Upper lobe of left lung (tissue), 6 donors: Measurements from ENCODE around the gene ART3. TPM values are rescaled to one million over a fixed set of nuclear protein-coding genes. Genes with fewer than 3 reads are reported as not detected.

Source experiments
- ATAC-seq, 2 donors: fragments of 200-7000 bp; cut with Tn5 transposase; one replicate each; pipeline ENCODE4 v1.9.1; 2022; ENCODE audit warnings: mild to moderate bottlenecking in 2 of 2, moderate library complexity in 2 of 2; ENCODE audit not compliant: low FRiP score in 2 of 2
- DNase-seq, 2 donors: peaks; one replicate each; pipeline ENCODE4 v3.0.0-alpha.2; 2019 to 2020
- H3K27ac ChIP-seq, 4 donors: fragments of 200-600 bp; sonication (generic); one replicate each; pipeline ENCODE4 v1.5.1; 2016 to 2019
- H3K27me3 ChIP-seq, 4 donors: fragments of 200-600 bp; sonication (generic); one replicate each; pipeline ENCODE4 v1.5.1; 2017 to 2019
- H3K36me3 ChIP-seq, 4 donors: fragments of 200-600 bp; sonication (generic); one replicate each; pipeline ENCODE4 v1.5.1; 2016 to 2019
- H3K4me1 ChIP-seq, 4 donors: fragments of 200-600 bp; sonication (generic); one replicate each; pipeline ENCODE4 v1.5.1; 2018 to 2019
- H3K4me3 ChIP-seq, 4 donors: fragments of 200-600 bp; sonication (generic); one replicate each; pipeline ENCODE4 v1.5.1; 2017 to 2019; ENCODE audit warnings: mild to moderate bottlenecking in 2 of 4, moderate library complexity in 1 of 4
- H3K9me3 ChIP-seq, 4 donors: fragments of 200-600 bp; sonication (generic); one replicate each; pipeline ENCODE4 v1.5.1; 2018 to 2019
- CTCF ChIP-seq, 6 experiments: fragments of 450-650 bp in 4 of 6; fragments of 200-600 bp in 2 of 6; sonication (generic) in 2 of 6; IDR thresholded peaks; one replicate each; pipeline ENCODE4 v1.5.1; 2016 to 2019; ENCODE audit warnings: antibody characterized with exemption in 6 of 6
- EP300 ChIP-seq, 4 donors: sonication (generic); formaldehyde crosslinking; IDR thresholded peaks; one replicate each; pipeline ENCODE4 v1.5.1; 2017; ENCODE audit warnings: antibody characterized with exemption in 4 of 4, control low read depth in 2 of 4
- POLR2A ChIP-seq, 4 donors: fragments of 450-650 bp; IDR thresholded peaks; one replicate each; pipeline ENCODE4 v1.5.1; 2016 to 2017; ENCODE audit warnings: antibody characterized with exemption in 4 of 4, mild to moderate bottlenecking in 2 of 4
- POLR2AphosphoS5 ChIP-seq, 2 donors: sonication (generic); formaldehyde crosslinking; IDR thresholded peaks; one replicate each; pipeline ENCODE4 v1.5.1; 2017; ENCODE audit warnings: antibody characterized with exemption in 2 of 2
- WGBS, 2 donors: methylation state at CpG; one replicate each; pipeline ENCODE4 v1.1.5; 2017 to 2018; 5-methylcytosine and 5-hydroxymethylcytosine counted together
- total RNA-seq, 6 donors: library from RNA; depleted of rRNA in 4 of 6; stranded (reverse); fragments of >200 nt in 4 of 6; gene quantifications; one replicate each; pipeline versions ENCODE4 v1.1.0 to v1.2.1, GENCODE V29; 2016 to 2021
- donor health status: DM: no; HTN: no; CAD: no; lungs with moderate emphysema.
- donor health status: DM: no; HTN: yes; CAD: no; lungs with severe emphysema.

ART3 gene
- total RNA-seq, 6 donors from 2014 or later: 0.55 TPM; not detected in 5

- ATAC-seq (no peak), DNase-seq (no peak)
- Histone ChIP-seq H3K36me3 (no peaks in the 10 kb centered on the region), H3K27me3 (no peaks in the 10 kb centered on the region), H3K9me3 (no peaks in the 10 kb centered on the region), H3K4me3 (no peak overlapping the region), H3K4me1 (no peaks in the 10 kb centered on the region), H3K27ac (no peak overlapping the region)
- WGBS, 2 donors: 89 to 94% methylated on average over 3 of the region's 3 CpGs
- no peak for TF ChIP-seq POLR2A (IDR thresholded peaks at IDR 0.05)
- TF ChIP-seq EP300 (IDR thresholded peaks at IDR 0.05): no peak
- no peak for TF ChIP-seq POLR2AphosphoS5 (IDR thresholded peaks at IDR 0.05)
- no peak for TF ChIP-seq CTCF (IDR thresholded peaks at IDR 0.05)
Measured at GRCh38 chr4:76096076-76096475, 21.6 kb downstream of the ART3 start.

DNA sequence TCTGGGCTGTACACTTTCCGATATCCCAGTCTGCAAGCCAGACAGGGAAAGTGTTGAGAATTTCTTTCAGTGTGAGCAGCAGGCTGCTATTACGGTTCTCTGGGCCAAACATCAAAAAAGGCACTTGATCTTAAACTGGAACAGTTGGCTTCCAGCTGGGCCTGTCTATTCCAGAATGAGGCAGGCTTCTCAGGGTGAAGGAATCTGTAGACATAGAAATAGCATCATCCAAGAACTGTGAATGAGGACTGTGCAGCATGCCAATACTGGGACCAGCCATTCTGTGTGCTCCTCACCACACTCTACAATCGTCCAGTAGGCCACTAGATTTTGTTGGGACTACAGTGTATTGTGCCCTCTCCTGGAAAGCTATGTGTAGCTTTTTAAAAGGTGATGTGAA lies 31.1 kb downstream of the ART3 start:
- DNase-seq (no peak), ATAC-seq (no peak)
- H3K4me3 ChIP-seq: no peak overlapping the region
- H3K27ac ChIP-seq: no peak overlapping the region
- TF ChIP-seq POLR2AphosphoS5 (IDR thresholded peaks at IDR 0.05): no peak
- no peak for TF ChIP-seq EP300 (IDR thresholded peaks at IDR 0.05)
- TF ChIP-seq POLR2A (IDR thresholded peaks at IDR 0.05): no peak
- TF ChIP-seq CTCF (IDR thresholded peaks at IDR 0.05): no peak
- H3K36me3 ChIP-seq: no peaks in the 10 kb centered on the region
- WGBS, 2 donors: 75 to 81% methylated on average over 3 of the region's 3 CpGs
- H3K27me3 ChIP-seq: no peaks in the 10 kb centered on the region
- H3K4me1 ChIP-seq: no peaks in the 10 kb centered on the region
- no peaks in the 10 kb centered on the region for H3K9me3 ChIP-seq

DNA sequence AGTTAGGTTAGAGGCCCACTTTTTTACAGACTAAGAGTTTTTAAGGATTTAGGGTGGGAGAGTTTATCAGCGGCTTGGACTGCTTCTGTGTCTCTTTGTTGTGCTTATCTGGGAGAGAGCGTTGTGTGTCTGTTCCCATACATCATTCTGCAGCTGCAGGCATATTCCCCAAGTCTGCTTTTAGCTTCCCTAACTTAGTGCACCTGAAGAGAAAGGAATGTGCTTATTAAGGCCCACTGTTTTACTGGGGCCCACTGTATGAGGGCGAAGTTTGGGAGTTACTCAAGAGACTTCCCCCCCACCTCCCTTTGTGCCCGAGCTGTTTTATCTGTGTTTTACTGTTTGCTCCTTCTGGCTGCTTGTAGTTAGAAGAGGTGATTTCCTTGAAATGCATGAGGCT lies 31.9 kb downstream of the ART3 start:
- no peaks in the 10 kb centered on the region for H3K9me3 ChIP-seq
- no peak overlapping the region for H3K27ac ChIP-seq
- no peak overlapping the region for H3K4me3 ChIP-seq
- no peaks in the 10 kb centered on the region for H3K27me3 ChIP-seq
- DNase-seq (no peak), ATAC-seq (no peak)
- 66 to 73% methylated on average over 4 of the region's 4 CpGs for WGBS, 2 donors
- H3K4me1 ChIP-seq: no peaks in the 10 kb centered on the region
- no peaks in the 10 kb centered on the region for H3K36me3 ChIP-seq
- TF ChIP-seq EP300 (IDR thresholded peaks at IDR 0.05) (no peak), CTCF (IDR thresholded peaks at IDR 0.05) (no peak), POLR2AphosphoS5 (IDR thresholded peaks at IDR 0.05) (no peak), POLR2A (IDR thresholded peaks at IDR 0.05) (no peak)

DNA sequence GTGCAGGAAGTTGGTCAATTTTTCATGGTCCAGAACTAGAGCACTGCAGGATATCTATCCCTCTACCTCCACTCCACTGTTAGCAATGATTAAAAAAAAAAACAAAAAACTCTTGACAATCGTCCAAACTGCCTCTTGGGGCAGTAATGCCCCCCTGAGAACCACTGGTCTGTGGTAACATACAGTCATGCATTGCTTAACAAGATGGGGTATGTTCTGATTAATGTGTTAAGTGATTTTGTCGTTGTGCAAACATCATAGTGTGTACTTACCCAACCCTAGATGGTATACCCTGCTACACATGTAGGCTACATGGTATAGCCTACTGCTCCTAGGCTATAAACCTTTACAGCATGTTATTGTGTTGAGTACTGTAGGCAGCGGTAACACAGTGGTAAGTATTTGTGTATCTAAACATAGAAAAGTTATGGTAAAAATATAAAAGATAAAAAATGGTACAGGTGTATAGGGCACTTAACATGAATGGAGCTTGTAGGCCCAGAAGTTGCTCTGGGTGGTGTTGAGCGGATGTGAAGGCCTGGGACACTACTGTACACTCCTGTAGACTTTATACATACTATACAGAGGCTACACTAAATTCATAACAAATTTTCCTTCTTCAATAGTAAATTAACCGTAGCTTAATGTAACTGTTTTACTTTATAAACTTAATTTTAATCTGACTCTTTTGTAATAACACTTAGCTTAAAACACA lies 34.1 kb downstream of the ART3 start:
- H3K9me3 ChIP-seq: no peaks in the 10 kb centered on the region
- H3K4me1 ChIP-seq: no peaks in the 10 kb centered on the region
- TF ChIP-seq EP300 (IDR thresholded peaks at IDR 0.05) (no peak), CTCF (IDR thresholded peaks at IDR 0.05) (no peak), POLR2A (IDR thresholded peaks at IDR 0.05) (no peak), POLR2AphosphoS5 (IDR thresholded peaks at IDR 0.05) (no peak)
- no peak overlapping the region for H3K4me3 ChIP-seq
- no peak for DNase-seq
- peaks cover 0 to 20% (median 2%) of the 10 kb centered on the region in 4 donors for H3K36me3 ChIP-seq
- no peaks in the 10 kb centered on the region for H3K27me3 ChIP-seq
- 50 to 51% methylated on average over 5 of the region's 5 CpGs for WGBS, 2 donors
- ATAC-seq: no peak
- H3K27ac ChIP-seq: no peak overlapping the region

DNA sequence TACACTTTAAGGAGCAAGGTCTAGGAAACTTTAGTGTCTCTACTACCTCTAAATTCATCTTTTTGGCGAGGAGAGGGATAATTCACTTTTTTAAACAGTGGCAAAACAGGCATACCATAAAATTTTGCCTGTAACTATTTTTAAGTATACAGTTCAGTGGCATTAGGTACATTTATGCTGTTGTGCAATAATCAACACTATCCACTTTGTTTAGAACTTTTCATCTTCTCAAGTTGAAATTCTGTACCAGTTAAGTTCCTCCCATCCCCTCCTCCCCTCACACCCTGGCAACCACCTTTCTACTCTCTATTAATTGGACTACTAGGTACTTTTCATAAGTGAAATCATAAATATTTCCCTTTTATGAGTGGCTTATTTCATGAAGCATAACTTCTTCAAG lies 42.3 kb downstream of the ART3 start:
- H3K36me3 ChIP-seq: peaks cover 8 to 98% (median 30%) of the 10 kb centered on the region in 4 donors
- H3K27ac ChIP-seq: no peak overlapping the region
- ATAC-seq: no peak

More for the DNA sequence above, 42.3 kb downstream of the ART3 start:
- 97 to 100% methylated on average over 1 of the region's 1 CpG for WGBS, 2 donors
- H3K4me3 ChIP-seq: no peak overlapping the region
- no peak for TF ChIP-seq POLR2A (IDR thresholded peaks at IDR 0.05)
- no peak for TF ChIP-seq EP300 (IDR thresholded peaks at IDR 0.05)
- DNase-seq: no peak
- H3K9me3 ChIP-seq: no peaks in the 10 kb centered on the region
- H3K27me3 ChIP-seq: no peaks in the 10 kb centered on the region
- no peaks in the 10 kb centered on the region for H3K4me1 ChIP-seq
